ENCODE measurements around the gene TCEAL1. TPM values are rescaled to one million over a fixed set of nuclear protein-coding genes. Genes with fewer than 3 reads are reported as not detected.

The TCEAL1 gene, protein sequence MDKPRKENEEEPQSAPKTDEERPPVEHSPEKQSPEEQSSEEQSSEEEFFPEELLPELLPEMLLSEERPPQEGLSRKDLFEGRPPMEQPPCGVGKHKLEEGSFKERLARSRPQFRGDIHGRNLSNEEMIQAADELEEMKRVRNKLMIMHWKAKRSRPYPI
- 11.4 and 12.7 TPM in 2 replicates for total RNA-seq (2014; rRNA removed; shearing (Covaris generic))

DNA sequence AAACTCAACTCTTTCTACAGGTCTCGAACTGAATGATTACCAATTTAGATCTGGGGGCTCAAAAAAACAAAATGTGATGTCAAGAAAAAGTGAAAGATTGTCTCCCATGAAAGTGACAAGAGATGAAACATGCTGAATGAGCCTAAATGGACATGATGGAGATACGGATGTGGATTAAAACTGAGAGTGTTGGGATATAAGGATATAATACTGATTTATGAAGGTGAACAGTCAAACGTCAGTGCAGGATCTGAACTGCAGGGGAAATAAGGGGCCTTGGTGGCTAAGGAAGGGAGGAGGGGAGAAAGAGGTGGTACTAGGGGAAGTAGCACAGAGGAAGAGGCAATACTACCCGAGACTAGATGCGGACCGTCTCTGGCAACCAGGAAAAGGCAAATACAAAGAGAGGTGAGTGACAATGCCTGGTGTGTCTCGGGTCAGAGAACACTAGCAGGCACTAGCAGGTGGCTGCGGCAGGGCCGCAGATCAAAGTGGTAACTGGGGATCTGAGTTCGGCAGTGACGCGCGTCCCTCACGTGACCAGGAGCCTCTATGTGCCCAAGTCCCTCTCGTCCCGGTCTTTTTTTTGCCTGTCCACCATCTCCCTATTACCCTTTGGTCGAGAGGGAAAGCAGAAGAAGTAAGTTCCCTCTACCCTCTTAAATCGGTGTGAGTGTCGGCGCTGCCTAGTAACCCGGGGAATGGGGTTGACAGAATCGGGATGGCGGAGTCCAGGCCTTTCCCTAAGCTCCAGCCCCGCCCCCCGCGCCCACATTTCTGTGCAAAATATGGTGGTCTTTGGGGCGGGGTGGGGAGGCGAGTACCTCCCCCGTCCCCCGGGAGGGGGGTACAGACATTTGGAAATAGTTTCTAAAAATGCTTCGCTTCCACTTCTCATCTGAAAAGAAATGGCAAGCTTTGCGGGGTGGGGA is at the start of gene TCEAL1:
Gene TCEAL1, plus strand, starts transcription at position 590 of the 932 bp plus-strand sequence. CDS start 942 bp downstream, outside the sequence.

DNA sequence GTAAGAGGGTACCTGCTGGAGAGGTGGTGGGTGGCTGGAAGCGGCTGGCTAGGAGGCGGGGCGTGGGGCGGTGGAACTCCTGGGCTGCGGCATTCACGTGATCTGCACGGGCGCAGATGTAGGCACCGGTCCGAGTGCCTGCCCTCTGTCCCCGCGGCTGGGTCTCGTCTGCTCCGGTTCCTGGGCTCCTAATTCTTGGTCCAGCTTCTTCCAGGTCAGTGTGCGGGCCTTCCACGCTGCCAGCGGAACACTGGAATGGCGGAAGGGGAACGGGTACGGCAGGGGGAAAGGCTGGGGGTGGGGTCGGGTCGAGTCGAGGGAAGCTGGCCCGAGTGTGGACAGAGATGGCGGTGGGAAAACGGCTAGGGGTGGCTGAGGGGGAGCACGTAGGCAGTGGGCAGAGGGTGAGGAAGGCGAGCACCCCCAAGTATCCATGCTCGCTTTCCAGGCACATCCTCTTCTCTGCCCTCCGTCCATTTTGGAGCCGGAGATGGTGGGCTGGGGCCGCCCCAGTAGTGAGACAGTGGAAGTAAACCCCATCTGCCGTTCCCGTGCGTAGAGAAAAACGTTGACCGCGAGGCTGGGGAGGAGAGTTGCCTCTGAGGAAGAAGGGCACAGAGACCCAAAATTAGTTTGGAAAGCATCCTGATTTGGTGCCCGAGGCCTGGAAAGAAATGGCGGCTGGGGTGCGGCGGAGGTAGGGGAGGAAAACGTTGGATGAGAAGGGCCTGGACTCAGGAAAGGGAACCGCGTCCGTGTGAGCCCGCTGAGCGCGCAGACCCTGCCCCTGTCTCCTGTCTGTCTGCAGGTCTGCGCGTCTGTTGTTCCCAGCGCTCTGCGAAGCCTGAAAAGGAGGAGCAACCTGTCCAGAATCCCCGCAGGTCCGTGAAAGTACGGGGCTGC is 43.1 kb upstream of the TCEAL1 start, which contains the start of gene TCEAL4:
Gene TCEAL4, plus strand, starts transcription at position 105 of the 903 bp plus-strand sequence. CDS start 1,161 bp downstream, outside the sequence.

DNA sequence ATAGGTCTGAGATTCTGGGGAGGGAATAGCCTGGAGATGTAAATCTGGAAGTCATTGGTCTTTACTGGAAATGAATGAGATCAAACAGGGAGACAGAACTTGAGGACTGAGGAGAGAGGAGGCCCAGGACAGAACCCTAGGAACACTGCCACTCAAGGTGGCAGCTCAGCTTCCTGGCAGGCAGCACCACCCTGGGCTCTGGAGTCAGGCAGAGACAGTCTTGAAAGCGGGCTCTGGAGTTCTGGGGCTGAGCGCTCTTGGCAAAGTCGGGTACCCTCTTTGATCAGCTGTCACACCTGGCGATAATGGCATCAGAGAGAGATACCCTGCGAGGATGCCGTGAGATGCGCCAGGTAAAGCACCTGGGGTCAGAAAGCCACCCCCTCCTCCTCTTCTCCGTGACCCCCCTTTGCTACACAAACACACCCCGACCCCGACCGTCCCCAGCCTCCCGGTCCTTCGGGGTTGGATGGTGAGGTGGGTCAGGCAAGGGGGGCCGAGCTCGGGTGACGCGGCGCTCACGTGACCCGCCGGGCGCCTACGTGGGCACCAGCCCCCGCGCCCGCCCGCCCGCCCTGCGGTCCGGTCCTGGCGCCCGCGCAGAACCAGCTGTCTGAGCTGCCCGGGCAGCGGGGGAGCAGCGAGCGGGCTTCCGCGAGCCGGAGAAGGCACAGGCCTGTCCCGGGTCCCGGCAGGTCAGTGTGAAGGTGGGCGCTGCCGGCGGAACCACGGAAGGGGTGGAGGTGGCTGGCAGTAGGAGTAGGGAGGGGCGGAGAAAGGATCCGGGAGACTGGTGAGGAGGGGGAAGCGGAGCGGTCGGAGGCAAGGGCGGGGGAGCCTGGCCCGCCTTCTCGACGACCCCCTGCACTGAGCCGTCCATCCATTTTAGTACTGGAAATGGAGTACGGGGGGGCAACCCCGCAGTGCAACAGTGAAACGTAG is 21.1 kb upstream of the TCEAL1 start, which contains the start of gene TCEAL3:
Gene TCEAL3, plus strand, starts transcription at position 600 of the 942 bp plus-strand sequence. CDS start 1,102 bp downstream, outside the sequence.

Other genes starting within 250 kb of the TCEAL1 start
- gene RAB40A, start 109.5 kb upstream of the TCEAL1 start, total RNA-seq (2014; rRNA removed; shearing (Covaris generic)): not detected in 2 replicates
- 37.6 and 41.9 TPM in 2 replicates for gene TCEAL4, start 43.5 kb upstream of the TCEAL1 start, total RNA-seq (2014; rRNA removed; shearing (Covaris generic))
- gene TCEAL3, start 21.0 kb upstream of the TCEAL1 start, total RNA-seq (2014; rRNA removed; shearing (Covaris generic)): 15.4 and 16.2 TPM in 2 replicates
- 342 and 361 TPM in 2 replicates for gene MORF4L2, start 57.7 kb downstream of the TCEAL1 start, total RNA-seq (2014; rRNA removed; shearing (Covaris generic))
- gene TMEM31, start 81.9 kb downstream of the TCEAL1 start, total RNA-seq (2014; rRNA removed; shearing (Covaris generic)): not detected in 2 replicates
- 22.5 and 40.3 TPM in 2 replicates for gene PLP1, start 147.9 kb downstream of the TCEAL1 start, total RNA-seq (2014; rRNA removed; shearing (Covaris generic))
- gene RAB9B, start 203.3 kb downstream of the TCEAL1 start, total RNA-seq (2014; rRNA removed; shearing (Covaris generic)): 0.23 and 0.34 TPM in 2 replicates

Data from A375 (cell line).